Body of pancreas (tissue), 4 donors: ENCODE measurements around the gene CDKAL1. TPM values are rescaled to one million over a fixed set of nuclear protein-coding genes. Genes with fewer than 3 reads are reported as not detected.

Experiments
- ATAC-seq: fragments of 150-250 bp; one replicate; pipeline ENCODE4 v1.9.1; 2016
- DNase-seq, 4 donors: peaks; one replicate each; pipeline ENCODE4 v3.0.0-alpha.2; 2019
- H3K27ac ChIP-seq, 4 donors: fragments of 200-600 bp; sonication (generic); 1 replicate in 3 of 4; 2 replicates in 1 of 4; pipeline versions ENCODE4 v1.5.1 to v1.6.1; 2016 to 2019; ENCODE audit warnings: mild to moderate bottlenecking in 1 of 4, mixed read lengths in 1 of 4, moderate library complexity in 1 of 4
- H3K27me3 ChIP-seq, 2 donors: fragments of 200-600 bp; sonication (generic); one replicate each; pipeline ENCODE4 v1.6.0; 2016; ENCODE audit warnings: mild to moderate bottlenecking in 1 of 2
- H3K36me3 ChIP-seq, 2 donors: fragments of 200-600 bp; sonication (generic); replicated peaks in 1 of 2; 2 replicates each; pipeline ENCODE4 v1.5.1; 2016; ENCODE audit warnings: low read depth in 2 of 2; ENCODE audit not compliant: insufficient read depth in 1 of 2
- H3K4me1 ChIP-seq: fragments of 200-600 bp; sonication (generic); one replicate; pipeline ENCODE4 v1.6.0; 2016
- H3K4me3 ChIP-seq, 2 donors: fragments of 200-600 bp; sonication (generic); 1 replicate in 1 of 2; 2 replicates in 1 of 2; pipeline ENCODE4 v1.5.1; 2016 to 2019
- H3K9me3 ChIP-seq, 3 donors: fragments of 200-600 bp; sonication (generic); 1 replicate in 2 of 3; 2 replicates in 1 of 3; pipeline ENCODE4 v1.5.1; 2016
- CTCF ChIP-seq, 7 experiments: fragments of 450-650 bp in 4 of 7; fragments of 200-600 bp in 3 of 7; sonication (generic) in 3 of 7; IDR thresholded peaks; one replicate each; pipeline ENCODE4 v1.5.1; 2016 to 2019; ENCODE audit warnings: antibody characterized with exemption in 7 of 7
- POLR2A ChIP-seq, 3 donors: fragments of 450-650 bp; IDR thresholded peaks; one replicate each; pipeline ENCODE4 v1.6.1; 2016; ENCODE audit warnings: antibody characterized with exemption in 3 of 3, mild to moderate bottlenecking in 2 of 3
- WGBS, 2 donors: methylation state at CpG; one replicate each; pipeline ENCODE4 v1.1.5; 2017; 5-methylcytosine and 5-hydroxymethylcytosine counted together
- intact Hi-C: fragments of 100-400 bp; cut with DNase I; formaldehyde crosslinking; loops from one replicate; pipeline ENCODE4 v1.15.1; 2023
- total RNA-seq, 2 donors: library from RNA; depleted of rRNA; stranded (reverse); fragments of >200 nt; gene quantifications; one replicate each; pipeline ENCODE4 v1.1.0, GENCODE V29; 2016

CDKAL1 gene
- total RNA-seq, 2 donors from 2014 or later, result 16.3 to 18.1 TPM

GRCh38 chr6:20800653-20801052, 266.4 kb downstream of the CDKAL1 start:
- ATAC-seq (no peak), DNase-seq (no peak)
- Histone ChIP-seq H3K4me1 (no peaks in the 10 kb centered on the region), H3K9me3 (no peaks in the 10 kb centered on the region), H3K27ac (no peak overlapping the region), H3K4me3 (no peak overlapping the region), H3K27me3 (no peaks in the 10 kb centered on the region), H3K36me3 (no peaks in the 10 kb centered on the region)
- intact Hi-C loops, result no loop called here
- 89 to 95% methylated on average over 4 of the region's 4 CpGs for WGBS, 2 donors
- TF ChIP-seq POLR2A (IDR thresholded peaks at IDR 0.05) (no peak), CTCF (IDR thresholded peaks at IDR 0.05) (no peak)

GRCh38 chr6:20801595-20801994, 267.3 kb downstream of the CDKAL1 start:
- H3K9me3 ChIP-seq, result peaks cover 0 to 2% (median 0%) of the 10 kb centered on the region in 3 donors
- no peaks in the 10 kb centered on the region for H3K27me3 ChIP-seq
- DNase-seq (no peak), ATAC-seq (no peak)
- no peak overlapping the region for H3K27ac ChIP-seq
- no peak overlapping the region for H3K4me3 ChIP-seq
- H3K36me3 ChIP-seq, result no peaks in the 10 kb centered on the region
- WGBS, 2 donors, result 98 to 99% methylated on average over 3 of the region's 3 CpGs
- intact Hi-C loops, result no loop called here
- no peaks in the 10 kb centered on the region for H3K4me1 ChIP-seq
- TF ChIP-seq CTCF (IDR thresholded peaks at IDR 0.05) (no peak), POLR2A (IDR thresholded peaks at IDR 0.05) (no peak)

GRCh38 chr6:20802596-20802995, 268.3 kb downstream of the CDKAL1 start:
- no peak for TF ChIP-seq CTCF (IDR thresholded peaks at IDR 0.05)
- no peak for TF ChIP-seq POLR2A (IDR thresholded peaks at IDR 0.05)
- WGBS, 2 donors, result 55 to 74% methylated on average over 1 of the region's 1 CpG
- no peaks in the 10 kb centered on the region for H3K36me3 ChIP-seq
- intact Hi-C loops, result no loop called here
- DNase-seq (no peak), ATAC-seq (no peak)
- no peaks in the 10 kb centered on the region for H3K27me3 ChIP-seq
- H3K9me3 ChIP-seq, result peaks cover 0 to 4% (median 0%) of the 10 kb centered on the region in 3 donors
- H3K4me3 ChIP-seq, result no peak overlapping the region
- H3K4me1 ChIP-seq, result no peaks in the 10 kb centered on the region
- H3K27ac ChIP-seq, result no peak overlapping the region

GRCh38 chr6:20805021-20805420, 270.8 kb downstream of the CDKAL1 start:
- Histone ChIP-seq H3K36me3 (no peaks in the 10 kb centered on the region), H3K4me1 (no peaks in the 10 kb centered on the region), H3K27me3 (no peaks in the 10 kb centered on the region), H3K27ac (no peak overlapping the region), H3K4me3 (no peak overlapping the region), H3K9me3 (peaks cover 0 to 4% (median 0%) of the 10 kb centered on the region in 3 donors)
- 92 to 100% methylated on average over 1 of the region's 1 CpG for WGBS, 2 donors
- TF ChIP-seq POLR2A (IDR thresholded peaks at IDR 0.05) (no peak), CTCF (IDR thresholded peaks at IDR 0.05) (no peak)
- intact Hi-C loops, result no loop called here
- DNase-seq, result no peak
- ATAC-seq, result no peak

- no peak for TF ChIP-seq POLR2A (IDR thresholded peaks at IDR 0.05)
- TF ChIP-seq CTCF (IDR thresholded peaks at IDR 0.05), result no peak
- intact Hi-C loops, result no loop called here
- 91 to 93% methylated on average over 3 of the region's 3 CpGs for WGBS, 2 donors
- no peaks in the 10 kb centered on the region for H3K27me3 ChIP-seq
- H3K27ac ChIP-seq, result no peak overlapping the region
- H3K36me3 ChIP-seq, result no peaks in the 10 kb centered on the region
- H3K4me1 ChIP-seq, result peaks cover 8% of the 10 kb centered on the region
- peaks cover 0 to 4% (median 0%) of the 10 kb centered on the region in 3 donors for H3K9me3 ChIP-seq
- ATAC-seq (no peak), DNase-seq (no peak)
- no peak overlapping the region for H3K4me3 ChIP-seq
These were observed 272.4 kb downstream of the CDKAL1 start for GRCh38 chr6:20806669-20807068.
